GM19035 (cell line): ENCODE results near the gene TRHDE.

Source experiments
- ATAC-seq: cut with Tn5 transposase; IDR thresholded peaks from one replicate; pipeline ENCODE4 v1.9.1; 2021; ENCODE audit not compliant: unreplicated experiment

TRHDE gene

DNA sequence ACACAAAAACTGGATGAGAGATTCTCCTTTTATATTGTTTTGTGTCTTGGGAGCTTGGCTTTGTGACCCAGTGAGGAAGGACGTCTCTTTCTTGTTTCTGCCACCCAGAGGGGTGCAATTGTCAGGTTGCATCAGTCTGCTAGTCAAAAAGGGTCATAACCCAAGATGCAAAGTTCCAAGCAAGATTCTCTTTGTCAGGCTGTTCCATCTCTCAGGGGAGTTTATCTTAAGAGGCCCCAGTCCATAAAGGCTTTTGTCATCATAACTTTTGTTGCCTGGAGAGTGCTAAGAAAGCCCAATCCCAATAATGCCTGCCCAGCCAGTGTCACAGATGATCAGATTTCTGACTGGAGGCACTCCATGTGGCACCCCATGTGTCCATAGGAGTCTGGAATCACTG is 444.9 kb downstream of the TRHDE start:
- no peak for ATAC-seq
